ENCODE results near the gene CAPZB.

Gene CAPZB

GRCh38 chr1:19412654-19413053 is 72.7 kb downstream of the CAPZB start:
- Histone ChIP-seq H3K4me1 (ENCODE audit: control insufficient read depth, insufficient read depth, low read length) (peaks cover 10% of the 10 kb centered on the region; the same call in 1 of the 2 replicates), H3K36me3 (ENCODE audit: control insufficient read depth, insufficient read depth, low read length) (peaks cover 31% of the 10 kb centered on the region), H3K9ac (ENCODE audit: low read depth, low read length) (no peak overlapping the region), H3K9me3 (ENCODE audit: control insufficient read depth, insufficient read depth, low read length) (no peaks in the 10 kb centered on the region), H3K27ac (ENCODE audit: low read depth, low read length) (no peak overlapping the region), H3K27me3 (ENCODE audit: control insufficient read depth, insufficient read depth, low read length) (no peaks in the 10 kb centered on the region), H3K4me3 (ENCODE audit: low read depth, low read length) (no peak overlapping the region)

- Histone ChIP-seq H3K9me3 (ENCODE audit: control insufficient read depth, insufficient read depth, low read length) (no peaks in the 10 kb centered on the region), H3K27me3 (ENCODE audit: control insufficient read depth, insufficient read depth, low read length) (no peaks in the 10 kb centered on the region), H3K27ac (ENCODE audit: low read depth, low read length) (no peak overlapping the region), H3K4me3 (ENCODE audit: low read depth, low read length) (no peak overlapping the region), H3K9ac (ENCODE audit: low read depth, low read length) (no peak overlapping the region), H3K4me1 (ENCODE audit: control insufficient read depth, insufficient read depth, low read length) (peaks cover 14% of the 10 kb centered on the region; the same call in 1 of the 2 replicates), H3K36me3 (ENCODE audit: control insufficient read depth, insufficient read depth, low read length) (peaks cover 22% of the 10 kb centered on the region)
These were observed 73.7 kb downstream of the CAPZB start for GRCh38 chr1:19411612-19412011.

GRCh38 chr1:19410393-19410792 is 74.9 kb downstream of the CAPZB start:
- peaks cover 27% of the 10 kb centered on the region for H3K4me1 ChIP-seq (ENCODE audit: control insufficient read depth, insufficient read depth, low read length)
- no peaks in the 10 kb centered on the region for H3K9me3 ChIP-seq (ENCODE audit: control insufficient read depth, insufficient read depth, low read length)
- H3K27me3 ChIP-seq (ENCODE audit: control insufficient read depth, insufficient read depth, low read length): no peaks in the 10 kb centered on the region
- no peak overlapping the region for H3K27ac ChIP-seq (ENCODE audit: low read depth, low read length)
- H3K9ac ChIP-seq (ENCODE audit: low read depth, low read length): no peak overlapping the region
- H3K4me3 ChIP-seq (ENCODE audit: low read depth, low read length): no peak overlapping the region
- peaks cover 22% of the 10 kb centered on the region; the same call in 1 of the 2 replicates for H3K36me3 ChIP-seq (ENCODE audit: control insufficient read depth, insufficient read depth, low read length)

GRCh38 chr1:19409477-19410341 is 75.6 kb downstream of the CAPZB start:
- Histone ChIP-seq H3K9me3 (ENCODE audit: control insufficient read depth, insufficient read depth, low read length) (no peaks in the 10 kb centered on the region), H3K27me3 (ENCODE audit: control insufficient read depth, insufficient read depth, low read length) (no peaks in the 10 kb centered on the region), H3K4me3 (ENCODE audit: low read depth, low read length) (no peak overlapping the region), H3K27ac (ENCODE audit: low read depth, low read length) (no peak overlapping the region), H3K9ac (ENCODE audit: low read depth, low read length) (no peak overlapping the region), H3K36me3 (ENCODE audit: control insufficient read depth, insufficient read depth, low read length) (peaks cover 22% of the 10 kb centered on the region; the same call in 1 of the 2 replicates), H3K4me1 (ENCODE audit: control insufficient read depth, insufficient read depth, low read length) (peaks cover 26% of the 10 kb centered on the region)

DNA sequence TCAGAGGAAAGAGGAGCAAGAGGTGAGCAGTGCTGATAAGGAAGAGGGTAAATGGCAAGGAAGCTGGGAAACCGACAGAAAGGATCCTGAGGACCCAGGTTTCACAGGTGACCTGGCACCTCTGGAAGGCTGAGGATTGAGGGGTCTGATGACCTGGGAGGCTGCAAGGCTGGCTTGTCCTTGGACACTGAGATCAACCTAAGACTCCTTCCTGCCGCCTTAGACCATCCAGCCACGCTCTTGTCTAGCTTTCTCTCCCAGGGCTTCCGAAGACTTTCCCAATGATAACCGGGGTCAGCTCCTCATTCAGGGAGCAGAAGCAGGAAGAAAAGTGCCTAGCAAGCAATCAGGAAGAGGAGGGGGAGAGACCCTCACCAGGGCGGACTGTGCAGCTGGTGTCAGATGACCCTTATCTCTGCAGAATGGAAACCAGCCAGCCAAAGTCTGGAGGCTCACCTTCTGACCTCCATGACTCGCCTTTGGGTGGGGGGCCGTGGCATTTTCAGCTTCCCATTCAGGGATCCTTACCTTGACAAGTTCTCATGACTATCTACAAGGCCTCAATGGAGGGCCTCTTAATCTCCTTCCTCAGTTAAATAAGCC is 77.7 kb downstream of the CAPZB start:
- no peaks in the 10 kb centered on the region for H3K9me3 ChIP-seq (ENCODE audit: control insufficient read depth, insufficient read depth, low read length)
- H3K4me1 ChIP-seq (ENCODE audit: control insufficient read depth, insufficient read depth, low read length): peaks cover 21% of the 10 kb centered on the region
- no peaks in the 10 kb centered on the region for H3K27me3 ChIP-seq (ENCODE audit: control insufficient read depth, insufficient read depth, low read length)
- H3K27ac ChIP-seq (ENCODE audit: low read depth, low read length): no peak overlapping the region
- H3K4me3 ChIP-seq (ENCODE audit: low read depth, low read length): no peak overlapping the region
- H3K9ac ChIP-seq (ENCODE audit: low read depth, low read length): no peak overlapping the region
- peaks cover 20% of the 10 kb centered on the region; the same call in 1 of the 2 replicates for H3K36me3 ChIP-seq (ENCODE audit: control insufficient read depth, insufficient read depth, low read length)

DNA sequence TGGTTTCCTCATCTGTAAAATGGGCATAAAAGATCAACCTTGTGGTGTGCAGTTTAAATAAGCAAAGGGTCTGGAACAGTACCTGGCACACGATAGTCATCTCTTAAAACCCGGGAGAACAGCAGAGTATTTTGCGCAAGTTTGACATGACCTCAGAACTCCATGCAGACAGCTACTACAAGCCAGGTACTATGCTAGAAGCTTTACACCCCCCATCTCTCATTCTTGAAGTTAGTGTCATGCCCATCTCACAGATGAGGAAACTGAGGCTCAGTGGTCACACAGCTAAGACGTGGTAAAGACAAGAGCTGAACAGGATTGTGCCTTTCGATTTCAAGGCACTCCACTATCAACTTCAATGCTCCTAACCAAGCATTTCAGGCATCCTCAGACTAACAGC is 78.7 kb downstream of the CAPZB start:
- no peaks in the 10 kb centered on the region for H3K9me3 ChIP-seq (ENCODE audit: control insufficient read depth, insufficient read depth, low read length)

GRCh38 chr1:19405761-19406487 is 79.4 kb downstream of the CAPZB start:
- peak overlapping the region; percentile 45 for H3K27ac ChIP-seq (ENCODE audit: low read depth, low read length)
- no peak overlapping the region for H3K9ac ChIP-seq (ENCODE audit: low read depth, low read length)
- H3K4me1 ChIP-seq (ENCODE audit: control insufficient read depth, insufficient read depth, low read length): peaks cover 38% of the 10 kb centered on the region

More for the DNA sequence above, 78.7 kb downstream of the CAPZB start:
- Histone ChIP-seq H3K4me1 (ENCODE audit: control insufficient read depth, insufficient read depth, low read length) (peaks cover 30% of the 10 kb centered on the region), H3K4me3 (ENCODE audit: low read depth, low read length) (no peak overlapping the region), H3K9ac (ENCODE audit: low read depth, low read length) (no peak overlapping the region), H3K27me3 (ENCODE audit: control insufficient read depth, insufficient read depth, low read length) (no peaks in the 10 kb centered on the region), H3K27ac (ENCODE audit: low read depth, low read length) (no peak overlapping the region), H3K36me3 (ENCODE audit: control insufficient read depth, insufficient read depth, low read length) (peaks cover 16% of the 10 kb centered on the region; the same call in 1 of the 2 replicates)

GRCh38 chr1:19405195-19405760 is 80.1 kb downstream of the CAPZB start:
- H3K9me3 ChIP-seq (ENCODE audit: control insufficient read depth, insufficient read depth, low read length): no peaks in the 10 kb centered on the region
- no peak overlapping the region for H3K27ac ChIP-seq (ENCODE audit: low read depth, low read length)
- H3K36me3 ChIP-seq (ENCODE audit: control insufficient read depth, insufficient read depth, low read length): peaks cover 12% of the 10 kb centered on the region; the same call in 1 of the 2 replicates
- no peak overlapping the region for H3K4me3 ChIP-seq (ENCODE audit: low read depth, low read length)
- no peak overlapping the region for H3K9ac ChIP-seq (ENCODE audit: low read depth, low read length)
- H3K27me3 ChIP-seq (ENCODE audit: control insufficient read depth, insufficient read depth, low read length): no peaks in the 10 kb centered on the region
- H3K4me1 ChIP-seq (ENCODE audit: control insufficient read depth, insufficient read depth, low read length): peaks cover 44% of the 10 kb centered on the region

More at GRCh38 chr1:19405761-19406487, 79.4 kb downstream of the CAPZB start:
- Histone ChIP-seq H3K4me3 (ENCODE audit: low read depth, low read length) (no peak overlapping the region), H3K36me3 (ENCODE audit: control insufficient read depth, insufficient read depth, low read length) (peaks cover 12% of the 10 kb centered on the region; the same call in 1 of the 2 replicates), H3K27me3 (ENCODE audit: control insufficient read depth, insufficient read depth, low read length) (no peaks in the 10 kb centered on the region), H3K9me3 (ENCODE audit: control insufficient read depth, insufficient read depth, low read length) (no peaks in the 10 kb centered on the region)

- no peaks in the 10 kb centered on the region for H3K9me3 ChIP-seq (ENCODE audit: control insufficient read depth, insufficient read depth, low read length)
- no peak overlapping the region for H3K4me3 ChIP-seq (ENCODE audit: low read depth, low read length)
- no peak overlapping the region for H3K27ac ChIP-seq (ENCODE audit: low read depth, low read length)
- no peak overlapping the region for H3K9ac ChIP-seq (ENCODE audit: low read depth, low read length)
- H3K27me3 ChIP-seq (ENCODE audit: control insufficient read depth, insufficient read depth, low read length): no peaks in the 10 kb centered on the region
- H3K4me1 ChIP-seq (ENCODE audit: control insufficient read depth, insufficient read depth, low read length): peaks cover 47% of the 10 kb centered on the region
- H3K36me3 ChIP-seq (ENCODE audit: control insufficient read depth, insufficient read depth, low read length): peaks cover 10% of the 10 kb centered on the region; the same call in 1 of the 2 replicates
These were observed 80.6 kb downstream of the CAPZB start for GRCh38 chr1:19404748-19405147.

- Histone ChIP-seq H3K4me1 (ENCODE audit: control insufficient read depth, insufficient read depth, low read length) (peaks cover 47% of the 10 kb centered on the region), H3K27me3 (ENCODE audit: control insufficient read depth, insufficient read depth, low read length) (no peaks in the 10 kb centered on the region), H3K27ac (ENCODE audit: low read depth, low read length) (no peak overlapping the region), H3K9me3 (ENCODE audit: control insufficient read depth, insufficient read depth, low read length) (no peaks in the 10 kb centered on the region), H3K9ac (ENCODE audit: low read depth, low read length) (no peak overlapping the region), H3K36me3 (ENCODE audit: control insufficient read depth, insufficient read depth, low read length) (0 out of 2 replicates have a peak, but pooled peaks cover 4% of the 10 kb centered on the region), H3K4me3 (ENCODE audit: low read depth, low read length) (no peak overlapping the region)
These were observed 82.1 kb downstream of the CAPZB start for GRCh38 chr1:19403256-19403655.

All from HUES48 (cell line).